ENCODE data around the gene CAMK2A. TPM values are rescaled to one million over a fixed set of nuclear protein-coding genes. Genes with fewer than 3 reads are reported as not detected.

Gene CAMK2A
- total RNA-seq, 1 experiment from 2014 or later: 0.33 TPM

DNA sequence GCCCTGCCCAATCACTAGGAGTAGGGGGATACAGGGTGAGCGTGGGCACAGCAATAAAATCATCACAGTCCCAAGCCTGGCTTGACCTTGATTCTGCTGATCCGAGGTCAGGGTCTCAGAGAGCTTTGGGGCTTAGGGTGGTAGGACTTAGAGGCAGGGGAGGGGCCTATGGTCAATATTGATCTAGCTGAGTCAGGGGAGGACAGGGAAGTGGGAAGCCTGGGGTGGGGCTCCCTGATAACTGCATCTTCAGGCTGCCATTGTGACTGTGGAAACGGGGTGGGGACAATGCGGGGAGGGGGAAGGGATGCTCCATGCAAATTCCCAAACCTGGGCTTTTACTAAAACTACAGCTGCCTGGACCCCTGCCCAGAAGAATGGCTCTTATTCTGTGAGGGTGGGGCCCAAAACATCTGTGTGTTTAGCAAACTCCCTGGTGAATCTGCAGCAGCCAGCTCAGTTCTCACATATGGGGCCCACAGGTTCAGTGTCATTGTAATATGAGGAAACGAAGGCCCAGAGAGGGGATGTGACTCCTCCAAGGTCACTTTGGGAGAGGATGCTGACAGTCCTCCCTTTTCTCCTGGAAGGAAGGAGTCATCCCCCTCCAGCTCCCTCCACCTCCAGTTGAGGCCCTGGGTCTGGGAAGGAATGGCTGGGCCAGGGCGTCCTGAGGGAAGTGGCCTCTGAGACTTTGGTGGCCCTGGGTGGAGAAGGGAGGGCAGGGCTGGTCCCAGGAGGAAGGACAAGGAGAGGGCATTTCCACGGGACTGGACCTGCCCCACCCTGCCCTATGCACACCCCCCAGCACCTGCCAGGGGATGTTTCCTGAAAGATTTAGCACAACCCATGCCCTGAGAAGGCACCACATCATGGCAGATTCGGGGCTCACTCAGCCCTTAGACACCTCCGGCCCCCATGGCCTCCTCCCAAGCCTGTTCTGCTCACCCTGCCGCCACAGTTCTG, 73.3 kb downstream of the CAMK2A start:
- Histone ChIP-seq H3K56ac (ENCODE audit: insufficient read length, low read depth, low read length) (no peak overlapping the region), H3K27me3 (ENCODE audit: insufficient read depth, low read length) (0 out of 2 replicates have a peak, but pooled peaks cover 1% of the 10 kb centered on the region), H4K8ac (replicated peaks; ENCODE audit: insufficient read length, low read depth, low read length) (no peak overlapping the region), H2BK20ac (ENCODE audit: low read depth, low read length, poor library complexity, severe bottlenecking) (no peak overlapping the region), H2AK5ac (ENCODE audit: insufficient read length, low read length) (no peak overlapping the region), H3K79me2 (ENCODE audit: insufficient read depth, low read length) (no peaks in the 10 kb centered on the region), H3K79me1 (ENCODE audit: insufficient read depth, low read depth, low read length, poor library complexity, severe bottlenecking) (no peaks in the 10 kb centered on the region), H3K23me2 (ENCODE audit: insufficient read length, low read depth, low read length, poor library complexity, severe bottlenecking) (no peaks in the 10 kb centered on the region), H2AFZ (ENCODE audit: low read length) (no peak overlapping the region), H2BK5ac (ENCODE audit: insufficient read length, low read length) (no peak overlapping the region), H3K27ac (ENCODE audit: insufficient read length, low read depth, low read length) (no peak overlapping the region), H3K9ac (ENCODE audit: extremely low read depth, insufficient read length, low read length) (no peak overlapping the region), H3K4ac (ENCODE audit: low read depth, low read length) (no peak overlapping the region), H4K20me1 (ENCODE audit: control insufficient read depth, insufficient read depth, insufficient read length) (no peaks in the 10 kb centered on the region), H2BK120ac (ENCODE audit: low read depth, low read length, poor library complexity, severe bottlenecking) (no peak overlapping the region), H3K14ac (ENCODE audit: insufficient read depth, low read length) (no peak overlapping the region), H3K23ac (ENCODE audit: insufficient read length, low read depth, low read length) (no peak overlapping the region), H2BK12ac (ENCODE audit: insufficient read length, low read depth, low read length) (no peak overlapping the region), H2BK15ac (ENCODE audit: low read depth, low read length) (no peak overlapping the region), H3K4me2 (ENCODE audit: insufficient read depth, insufficient read length, low read length) (no peak overlapping the region), H3K18ac (ENCODE audit: insufficient read length, low read depth, low read length) (no peak overlapping the region), H3K4me1 (ENCODE audit: insufficient read depth, low read length) (no peaks in the 10 kb centered on the region; the same call in 1 of the 2 replicates), H3K9me3 (ENCODE audit: control insufficient read depth, low read depth, low read length) (no peaks in the 10 kb centered on the region), H3T11ph (ENCODE audit: low read length) (no peak overlapping the region), H4K5ac (ENCODE audit: insufficient read length, low read depth, low read length) (no peak overlapping the region), H4K91ac (ENCODE audit: insufficient read length, low read depth, low read length) (no peak overlapping the region)
- Mint-ChIP-seq H3K27ac (peak overlapping the region in 1 of 3 experiments; percentile 79; a peak in 1 of 7 replicates), H3K4me3 (no peak overlapping the region), H3K9me3 (no peaks in the 10 kb centered on the region), H3K4me1 (peaks cover 15 to 18% of the 10 kb centered on the region in 2 experiments), H3K27me3 (ENCODE audit: low read depth) (peaks cover 32% of the 10 kb centered on the region), H3K36me3 (ENCODE audit: insufficient read depth in 1 of 3, low read depth in 3 of 3) (no peaks in the 10 kb centered on the region; a peak in 1 of 7 replicates)
- no CpG with 5 or more reads among the region's 10 CpGs for WGBS (ENCODE audit: extremely low coverage, insufficient read length, low lambda C conversion rate)
- TF ChIP-seq, protein P1, sequence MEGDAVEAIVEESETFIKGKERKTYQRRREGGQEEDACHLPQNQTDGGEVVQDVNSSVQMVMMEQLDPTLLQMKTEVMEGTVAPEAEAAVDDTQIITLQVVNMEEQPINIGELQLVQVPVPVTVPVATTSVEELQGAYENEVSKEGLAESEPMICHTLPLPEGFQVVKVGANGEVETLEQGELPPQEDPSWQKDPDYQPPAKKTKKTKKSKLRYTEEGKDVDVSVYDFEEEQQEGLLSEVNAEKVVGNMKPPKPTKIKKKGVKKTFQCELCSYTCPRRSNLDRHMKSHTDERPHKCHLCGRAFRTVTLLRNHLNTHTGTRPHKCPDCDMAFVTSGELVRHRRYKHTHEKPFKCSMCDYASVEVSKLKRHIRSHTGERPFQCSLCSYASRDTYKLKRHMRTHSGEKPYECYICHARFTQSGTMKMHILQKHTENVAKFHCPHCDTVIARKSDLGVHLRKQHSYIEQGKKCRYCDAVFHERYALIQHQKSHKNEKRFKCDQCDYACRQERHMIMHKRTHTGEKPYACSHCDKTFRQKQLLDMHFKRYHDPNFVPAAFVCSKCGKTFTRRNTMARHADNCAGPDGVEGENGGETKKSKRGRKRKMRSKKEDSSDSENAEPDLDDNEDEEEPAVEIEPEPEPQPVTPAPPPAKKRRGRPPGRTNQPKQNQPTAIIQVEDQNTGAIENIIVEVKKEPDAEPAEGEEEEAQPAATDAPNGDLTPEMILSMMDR (conservative IDR thresholded peaks at IDR 0.05): no peak
- no peak for DNase-seq

All from H9 (cell line).